Endothelial cell of umbilical vein (primary cell): ENCODE measurements around the gene PDSS2. TPM values are rescaled to one million over a fixed set of nuclear protein-coding genes. Genes with fewer than 3 reads are reported as not detected.
A peak's percentile ranks its signal among the peaks of the same experiment; 100 is the strongest.

ENCODE experiments used
- BruUV-seq: library from RNA; stranded (reverse); fragments of 400-500 nt; replicated peaks from 2 replicates; lab custom pipeline; 2021; lab: Mats Ljungman, UMichigan
- CTCF ChIA-PET: fragments of 300-600, 350-600 bp; sonication (Branson Sonifier 250); formaldehyde crosslinking; loops from one replicate; lab custom pipeline; 2021; ENCODE audit warnings: antibody characterized with exemption, inconsistent platforms; lab: Charles Lee
- POLR2A ChIA-PET: fragments of 300-600, 350-600 bp; sonication (Branson Sonifier 250); formaldehyde crosslinking; loops from one replicate; lab custom pipeline; 2021; ENCODE audit warnings: antibody characterized with exemption, inconsistent platforms; lab: Charles Lee
- DNase-seq: peaks from one replicate; pipeline ENCODE4 v3.0.0-alpha.2; 2011; ENCODE audit warnings: low read depth, low spot score
- FAIRE-seq: peaks from 2 replicates; lab custom pipeline; 2011; peaks lifted over from hg19 to GRCh38; lab: Jason Lieb, UNC
- H2AFZ ChIP-seq: 2 replicates; pipeline ENCODE4 v1.6.0; 2012; ENCODE audit warnings: low read depth, low read length, control low read depth, inconsistent platforms
- H3K27ac ChIP-seq: 2 replicates; pipeline ENCODE4 v1.5.1; 2011; ENCODE audit warnings: low read depth, mild to moderate bottlenecking, control low read depth, low read length, moderate library complexity; ENCODE audit not compliant: insufficient read depth
- H3K27me3 ChIP-seq, 2 experiments: 2 replicates each; pipeline versions ENCODE4 v1.6.0 to v1.6.1; 2011; ENCODE audit warnings: low read length in 2 of 2, mixed read lengths in 1 of 2; ENCODE audit not compliant: control insufficient read depth in 2 of 2, insufficient read depth in 2 of 2
- H3K36me3 ChIP-seq, 2 experiments: 2 replicates in 1 of 2; 3 replicates in 1 of 2; pipeline ENCODE4 v1.5.1; 2011; ENCODE audit warnings: low read length in 2 of 2, mild to moderate bottlenecking in 1 of 2, moderate library complexity in 1 of 2; ENCODE audit not compliant: control insufficient read depth in 2 of 2, insufficient read depth in 2 of 2; ENCODE audit errors: extremely low read depth in 1 of 2
- H3K4me1 ChIP-seq: 3 replicates; pipeline ENCODE4 v1.5.1; 2011; ENCODE audit warnings: mild to moderate bottlenecking, low read length; ENCODE audit not compliant: control insufficient read depth, insufficient read depth; ENCODE audit errors: extremely low read depth
- H3K4me2 ChIP-seq: 2 replicates; pipeline ENCODE4 v1.6.1; 2011; ENCODE audit warnings: low read length, control low read depth, mixed read lengths; ENCODE audit not compliant: insufficient read depth
- H3K4me3 ChIP-seq, 3 experiments: fragments of 200-600 bp in 1 of 3; sonication (generic), shearing (Covaris generic) in 1 of 3; replicated peaks in 1 of 3; 2 replicates each; pipeline ENCODE4 v1.5.1; 2011 to 2016; ENCODE audit warnings: control low read depth in 3 of 3, low read length in 3 of 3, mild to moderate bottlenecking in 2 of 3, inconsistent platforms in 1 of 3, low read depth in 1 of 3, moderate library complexity in 1 of 3; ENCODE audit not compliant: insufficient read depth in 1 of 3
- H3K79me2 ChIP-seq: 2 replicates; pipeline ENCODE4 v1.6.0; 2012; ENCODE audit warnings: low read length, inconsistent platforms; ENCODE audit not compliant: control insufficient read depth, insufficient read depth
- H3K9ac ChIP-seq: replicated peaks from 2 replicates; pipeline ENCODE3; 2011; ENCODE audit warnings: low read length, control low read depth; ENCODE audit not compliant: insufficient read depth; ENCODE audit errors: extremely low read depth
- H3K9me1 ChIP-seq: replicated peaks from 3 replicates; pipeline ENCODE4 v1.6.0; 2011; ENCODE audit warnings: mild to moderate bottlenecking, low read length; ENCODE audit not compliant: control insufficient read depth, insufficient read depth; ENCODE audit errors: extremely low read depth
- H3K9me3 ChIP-seq: replicated peaks from 2 replicates; pipeline ENCODE4 v1.5.1; 2012; ENCODE audit warnings: low read length, inconsistent platforms; ENCODE audit not compliant: control insufficient read depth, insufficient read depth
- H4K20me1 ChIP-seq: replicated peaks from 2 replicates; pipeline ENCODE3; 2011; ENCODE audit warnings: mild to moderate bottlenecking, low read length; ENCODE audit not compliant: control insufficient read depth, insufficient read depth; ENCODE audit errors: extremely low read depth
- EZH2 ChIP-seq: IDR thresholded peaks from 2 replicates; pipeline ENCODE4 v1.6.1; 2012; ENCODE audit warnings: borderline replicate concordance, low read depth, mild to moderate bottlenecking, moderate library complexity, low read length, inconsistent platforms; ENCODE audit not compliant: severe bottlenecking
- GATA2 ChIP-seq: IDR thresholded peaks from 2 replicates; pipeline ENCODE4 v1.7.0; 2011; ENCODE audit warnings: low read depth, mild to moderate bottlenecking, moderate library complexity, mixed read lengths, low read length; ENCODE audit not compliant: insufficient read length, insufficient read depth
- JUN ChIP-seq: IDR thresholded peaks from 2 replicates; pipeline ENCODE4 v1.6.1; 2011; ENCODE audit warnings: borderline replicate concordance, low read depth; ENCODE audit not compliant: insufficient read length, insufficient read depth
- MYC ChIP-seq: IDR thresholded peaks from one replicate; pipeline ENCODE4 v1.6.1; 2011; ENCODE audit warnings: mild to moderate bottlenecking, low read depth, low read length
- POLR2A ChIP-seq: IDR thresholded peaks from 2 replicates; pipeline ENCODE4 v1.6.1; 2012; ENCODE audit warnings: low read depth, mild to moderate bottlenecking, control low read depth, low read length
- dilution Hi-C: fragments of 300-500 bp; cut with MboI; formaldehyde crosslinking; loops from one replicate; pipeline ENCODE4 v1.15.0; 2019; ENCODE audit warnings: low sequenced_read_pairs; ENCODE audit not compliant: extremely low pct_ligation_motif_present
- intact Hi-C: fragments of 100-400 bp; cut with micrococcal nuclease; formaldehyde crosslinking; loops from one replicate; pipeline ENCODE4 v1.10.0; 2022
- polyA plus RNA-seq, 4 experiments: library from polyadenylated mRNA; depleted of rRNA in 3 of 4; stranded (reverse) in 3 of 4; unstranded in 1 of 4; fragments of >200 nt; gene quantifications; 2 replicates each; pipeline versions ENCODE4 v1.2.1 to v1.2.3, GENCODE V29; 2011 to 2012; ENCODE audit warnings: missing spikeins in 1 of 4
- total RNA-seq: library from RNA; stranded (reverse); gene quantifications from 2 replicates; pipeline ENCODE4 v1.2.3, GENCODE V29; 2021
- TF ChIP-seq, protein P1 (sequence below), 2 donors: IDR thresholded peaks; 1 replicate in 1 of 2; 2 replicates in 1 of 2; pipeline ENCODE4 v1.5.1; 2011; ENCODE audit warnings: low read length in 2 of 2, mild to moderate bottlenecking in 2 of 2, moderate library complexity in 2 of 2, control low read depth in 1 of 2, inconsistent platforms in 1 of 2, low read depth in 1 of 2; ENCODE audit not compliant: insufficient read depth in 1 of 2; ENCODE audit errors: extremely low read depth in 1 of 2
- TF ChIP-seq, protein P2 (sequence below): IDR thresholded peaks from 2 replicates; pipeline ENCODE4 v1.6.1; 2011; ENCODE audit not compliant: insufficient read depth, insufficient read length

Gene PDSS2
- total and polyA plus RNA-seq, 2 donors (not counting 3 experiments of a cell fraction or from before 2014, with no cell fraction given): 7.6 to 9.3 TPM

DNA sequence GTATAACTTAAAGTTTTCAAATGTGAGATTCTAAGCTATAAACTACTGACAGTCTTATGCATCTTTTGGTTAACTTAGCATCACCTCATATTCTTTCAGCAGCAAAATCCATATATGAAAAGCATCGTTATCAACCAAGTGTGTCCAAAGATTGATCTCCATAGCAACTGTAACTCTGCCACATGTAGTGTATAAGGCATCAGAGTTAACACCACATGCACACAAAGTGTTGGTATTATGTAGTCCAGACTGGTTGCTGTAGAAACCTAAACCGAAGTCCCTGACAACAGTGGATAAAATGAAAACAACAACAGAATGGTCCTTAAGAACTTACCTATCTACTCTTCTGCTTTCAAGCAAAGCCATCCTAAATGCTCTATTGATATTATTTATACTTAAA, 39.6 kb downstream of the PDSS2 start:
- no peaks in the 10 kb centered on the region for H4K20me1 ChIP-seq
- FAIRE-seq (no peak), DNase-seq (no peak)
- H3K4me1 ChIP-seq: no peaks in the 10 kb centered on the region
- H3K27me3 ChIP-seq: no peaks in the 10 kb centered on the region
- H3K36me3 ChIP-seq: no peaks in the 10 kb centered on the region
- intact Hi-C loops: no loop called here
- TF ChIP-seq, protein P1, sequence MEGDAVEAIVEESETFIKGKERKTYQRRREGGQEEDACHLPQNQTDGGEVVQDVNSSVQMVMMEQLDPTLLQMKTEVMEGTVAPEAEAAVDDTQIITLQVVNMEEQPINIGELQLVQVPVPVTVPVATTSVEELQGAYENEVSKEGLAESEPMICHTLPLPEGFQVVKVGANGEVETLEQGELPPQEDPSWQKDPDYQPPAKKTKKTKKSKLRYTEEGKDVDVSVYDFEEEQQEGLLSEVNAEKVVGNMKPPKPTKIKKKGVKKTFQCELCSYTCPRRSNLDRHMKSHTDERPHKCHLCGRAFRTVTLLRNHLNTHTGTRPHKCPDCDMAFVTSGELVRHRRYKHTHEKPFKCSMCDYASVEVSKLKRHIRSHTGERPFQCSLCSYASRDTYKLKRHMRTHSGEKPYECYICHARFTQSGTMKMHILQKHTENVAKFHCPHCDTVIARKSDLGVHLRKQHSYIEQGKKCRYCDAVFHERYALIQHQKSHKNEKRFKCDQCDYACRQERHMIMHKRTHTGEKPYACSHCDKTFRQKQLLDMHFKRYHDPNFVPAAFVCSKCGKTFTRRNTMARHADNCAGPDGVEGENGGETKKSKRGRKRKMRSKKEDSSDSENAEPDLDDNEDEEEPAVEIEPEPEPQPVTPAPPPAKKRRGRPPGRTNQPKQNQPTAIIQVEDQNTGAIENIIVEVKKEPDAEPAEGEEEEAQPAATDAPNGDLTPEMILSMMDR (IDR thresholded peaks at IDR 0.05; ENCODE audit: extremely low read depth in 1 of 2, insufficient read depth in 1 of 2, low read depth in 1 of 2, low read length in 2 of 2): no peak
- H3K27ac ChIP-seq: no peak overlapping the region
- H3K9me3 ChIP-seq: no peaks in the 10 kb centered on the region
- no peak overlapping the region for H3K4me2 ChIP-seq
- dilution Hi-C loops: no loop called here
- H3K9me1 ChIP-seq: no peaks in the 10 kb centered on the region
- H3K4me3 ChIP-seq: no peak overlapping the region
- H3K79me2 ChIP-seq: no peaks in the 10 kb centered on the region
- ChIA-PET POLR2A (no interaction called here), CTCF (interaction anchor here (1.4 to 2.2 kb wide), 2 partner anchors 102 to 126 kb away, joined by 3 to 9 read pairs; no protein-coding TSS in a partner anchor)
- H3K9ac ChIP-seq: no peak overlapping the region
- no TSS peak for BruUV-seq
- no peak overlapping the region for H2AFZ ChIP-seq

DNA sequence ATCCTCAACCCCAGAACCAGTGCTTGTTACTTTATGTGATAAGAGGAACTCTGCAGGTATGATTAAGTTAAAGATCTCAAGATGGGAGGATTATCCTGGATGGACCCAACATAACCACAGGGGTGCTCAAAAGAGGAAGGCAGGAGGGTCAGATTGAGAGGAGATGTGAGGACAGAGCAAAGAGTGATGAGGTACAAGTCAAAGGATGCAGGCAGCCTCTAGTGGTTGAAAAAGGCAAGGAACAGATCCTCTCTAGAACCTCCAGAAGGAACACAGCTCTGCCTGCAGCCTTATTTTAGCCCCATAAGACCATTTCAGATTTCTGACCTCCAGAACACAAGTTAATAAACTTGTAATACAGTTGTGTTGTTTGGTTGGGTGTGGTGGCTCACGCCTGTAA, 41.2 kb downstream of the PDSS2 start:
- TF ChIP-seq, protein P1 (IDR thresholded peaks at IDR 0.05; ENCODE audit: extremely low read depth in 1 of 2, insufficient read depth in 1 of 2, low read depth in 1 of 2, low read length in 2 of 2): peak; percentile 11 to 46
- TF ChIP-seq, protein P2, sequence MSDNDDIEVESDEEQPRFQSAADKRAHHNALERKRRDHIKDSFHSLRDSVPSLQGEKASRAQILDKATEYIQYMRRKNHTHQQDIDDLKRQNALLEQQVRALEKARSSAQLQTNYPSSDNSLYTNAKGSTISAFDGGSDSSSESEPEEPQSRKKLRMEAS: no peak
- no peak for TF ChIP-seq JUN
- TF ChIP-seq MYC: no peak
- TF ChIP-seq POLR2A: no peak
- no peak for TF ChIP-seq EZH2
- TF ChIP-seq GATA2: no peak
- H3K4me3 ChIP-seq: no peak overlapping the region
- ChIA-PET POLR2A (no interaction called here), CTCF (interaction anchor here (0.6 to 1.7 kb wide), 5 partner anchors 10 to 100 kb away, joined by 3 to 10 read pairs (median 4); partner anchors contain the start of gene PDSS2)
- no peaks in the 10 kb centered on the region for H3K79me2 ChIP-seq
- no peak overlapping the region for H3K9ac ChIP-seq
- H3K4me1 ChIP-seq: no peaks in the 10 kb centered on the region
- no peaks in the 10 kb centered on the region for H3K36me3 ChIP-seq
- no peak overlapping the region for H3K27ac ChIP-seq
- intact Hi-C loops (no loop called here), dilution Hi-C loops (no loop called here)
- FAIRE-seq: no peak
- no peaks in the 10 kb centered on the region for H3K9me3 ChIP-seq
- DNase-seq: no peak
- no peaks in the 10 kb centered on the region for H3K9me1 ChIP-seq
- H4K20me1 ChIP-seq: no peaks in the 10 kb centered on the region
- no peaks in the 10 kb centered on the region for H3K27me3 ChIP-seq
- H2AFZ ChIP-seq: no peak overlapping the region
- H3K4me2 ChIP-seq: no peak overlapping the region
- BruUV-seq: no TSS peak
